GM18517 (cell line): ENCODE results near the gene CARS2.
"Not testable (repeated sequence)": the region's sequence is repeated elsewhere in the genome, so short reads cannot be mapped to it uniquely, and the experiment has no call there.

Source experiments
- ATAC-seq: cut with Tn5 transposase; IDR thresholded peaks from one replicate; pipeline ENCODE4 v1.9.1; 2021; ENCODE audit warnings: mild to moderate bottlenecking, moderate library complexity; ENCODE audit not compliant: unreplicated experiment

CARS2 gene

DNA sequence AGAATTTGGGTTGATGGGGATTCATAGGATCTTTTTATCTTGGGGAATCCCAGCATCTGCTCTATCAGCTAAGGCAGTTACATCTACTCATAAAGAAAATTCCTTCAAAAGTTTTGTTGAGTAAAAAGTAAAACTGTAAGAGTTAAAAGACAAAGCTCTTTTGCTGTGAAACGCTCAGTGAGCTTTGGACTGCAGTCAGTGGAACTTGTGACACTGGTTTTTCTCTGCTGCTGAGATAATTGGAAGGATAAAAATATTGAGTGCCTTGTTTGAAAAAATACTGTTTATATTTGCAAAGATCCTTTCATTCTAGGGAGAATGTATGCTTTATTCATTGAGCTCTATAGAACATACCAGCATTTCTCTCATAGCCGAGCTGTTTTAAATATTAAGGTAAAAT is 85.3 kb downstream of the CARS2 start:
- ATAC-seq = no peak

DNA sequence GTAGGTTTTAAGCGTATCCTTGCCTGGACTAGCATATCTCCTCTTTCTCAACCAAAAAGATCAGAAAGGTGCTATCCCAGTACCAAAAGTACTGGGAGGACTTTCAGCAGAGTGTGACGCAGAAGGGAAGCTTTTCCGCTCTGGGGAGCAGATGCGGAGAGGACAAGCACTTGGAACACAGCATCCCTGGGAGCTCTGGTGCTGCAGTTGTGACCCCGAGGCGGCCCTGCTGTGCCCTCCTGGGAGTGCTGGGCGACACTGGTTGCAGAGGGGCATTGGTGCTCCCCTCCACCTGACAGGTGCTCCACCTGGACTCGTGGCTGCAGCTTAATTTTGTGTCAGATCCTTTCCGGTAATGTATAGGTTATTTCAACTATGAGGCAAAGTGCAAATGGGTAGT is 87.1 kb downstream of the CARS2 start:
- ATAC-seq = no peak

DNA sequence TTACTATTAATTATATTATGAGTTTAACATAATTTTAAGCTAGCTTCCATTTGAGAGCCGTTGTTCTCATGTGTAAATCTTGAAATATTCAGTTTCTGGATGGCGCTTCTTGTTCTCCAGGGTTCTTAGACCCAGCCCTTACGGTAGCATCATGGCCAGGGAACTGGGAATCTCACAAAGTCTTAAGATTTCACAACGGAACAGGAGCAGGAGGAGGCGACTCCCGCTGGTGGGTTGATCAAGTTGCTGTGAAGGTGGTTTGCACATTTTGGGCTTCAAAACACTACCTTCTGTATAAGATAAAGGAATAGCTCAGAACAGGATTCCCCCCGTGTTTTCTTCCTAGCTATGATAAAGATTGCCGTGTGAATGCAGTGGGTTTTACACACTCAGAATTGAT is 87.7 kb downstream of the CARS2 start:
- ATAC-seq = no peak

DNA sequence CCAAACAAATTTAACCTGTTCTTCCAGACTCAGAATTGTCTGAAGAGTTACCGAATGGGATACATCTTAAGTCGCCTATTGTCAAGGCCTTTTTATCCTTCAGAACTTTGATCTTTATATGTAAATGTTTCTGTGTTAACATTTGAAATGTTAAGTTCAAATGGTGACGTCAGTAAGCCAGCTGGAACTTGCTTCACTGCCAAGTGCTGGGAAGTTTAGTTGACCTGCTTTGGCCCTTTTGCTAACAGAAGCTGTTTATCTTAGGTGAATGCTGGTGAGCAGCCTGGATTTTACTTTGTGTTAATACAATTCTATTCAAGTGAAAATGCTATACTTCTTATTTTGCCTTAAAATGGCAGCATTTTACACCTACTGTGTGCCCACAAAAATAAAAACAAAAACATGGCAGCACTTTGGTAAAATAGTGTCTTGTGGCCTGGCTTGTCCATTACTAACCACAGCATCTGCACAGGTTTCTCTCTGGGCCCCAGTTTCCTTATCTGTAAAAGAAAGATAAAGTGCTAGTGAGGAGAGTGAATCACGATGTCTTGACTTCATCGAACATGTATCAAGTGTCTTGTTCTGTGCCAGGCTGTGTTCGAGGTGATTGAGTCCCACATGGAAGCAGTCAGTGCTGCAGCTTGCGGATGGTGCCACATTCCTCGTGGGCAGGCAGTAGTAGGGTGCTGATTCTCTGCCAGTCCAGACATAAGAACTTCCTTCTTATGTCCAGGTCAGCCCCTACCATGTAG is 88.4 kb downstream of the CARS2 start:
- no peak for ATAC-seq

DNA sequence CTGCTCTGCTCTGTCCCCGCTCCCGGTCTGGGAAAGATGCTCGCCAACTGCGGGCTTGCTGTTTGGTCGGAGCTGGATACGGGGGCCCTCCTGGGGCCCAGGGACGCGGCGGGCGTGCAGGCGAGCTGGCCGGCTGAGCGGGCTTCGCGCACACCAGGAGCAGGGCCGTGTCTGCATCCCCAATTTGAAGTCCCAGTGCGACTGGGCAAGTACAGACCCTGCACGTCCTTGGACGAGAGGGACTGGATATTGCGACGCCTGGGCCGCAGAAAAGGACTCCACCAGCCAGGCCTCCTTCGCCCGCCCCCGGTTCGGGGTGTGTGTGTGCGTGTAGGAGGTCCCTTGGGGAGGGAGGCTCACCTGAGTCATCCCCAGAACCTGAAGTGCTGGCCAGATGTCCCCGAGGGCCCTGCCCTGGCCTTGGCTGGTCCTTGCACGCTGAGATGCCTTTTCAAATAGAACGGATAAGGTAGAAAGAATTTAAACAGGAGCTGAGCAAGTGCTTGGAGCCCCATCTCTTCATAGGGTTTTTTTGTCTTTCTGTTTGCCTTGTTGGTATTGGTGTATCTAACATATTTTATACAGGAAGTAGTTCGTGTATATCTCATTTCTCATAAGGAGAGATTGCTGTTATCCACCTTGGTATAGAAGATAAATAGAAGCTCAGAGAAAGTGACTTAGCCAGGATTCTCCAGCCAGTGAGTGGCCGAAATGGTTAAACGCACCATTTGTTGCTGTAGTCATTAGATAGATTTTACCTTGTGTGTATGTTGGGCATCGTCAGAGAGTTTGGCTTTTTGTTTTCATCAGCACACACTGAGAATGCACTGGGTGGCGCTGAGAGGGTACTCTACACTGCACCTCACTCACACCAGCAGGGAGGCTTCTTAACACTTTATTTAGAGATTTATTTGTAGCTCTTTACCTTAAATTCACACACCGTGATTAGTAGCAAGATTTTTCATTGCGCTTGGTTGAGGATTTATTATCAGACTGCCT is 89.5 kb downstream of the CARS2 start:
- ATAC-seq = peak; percentile 32

DNA sequence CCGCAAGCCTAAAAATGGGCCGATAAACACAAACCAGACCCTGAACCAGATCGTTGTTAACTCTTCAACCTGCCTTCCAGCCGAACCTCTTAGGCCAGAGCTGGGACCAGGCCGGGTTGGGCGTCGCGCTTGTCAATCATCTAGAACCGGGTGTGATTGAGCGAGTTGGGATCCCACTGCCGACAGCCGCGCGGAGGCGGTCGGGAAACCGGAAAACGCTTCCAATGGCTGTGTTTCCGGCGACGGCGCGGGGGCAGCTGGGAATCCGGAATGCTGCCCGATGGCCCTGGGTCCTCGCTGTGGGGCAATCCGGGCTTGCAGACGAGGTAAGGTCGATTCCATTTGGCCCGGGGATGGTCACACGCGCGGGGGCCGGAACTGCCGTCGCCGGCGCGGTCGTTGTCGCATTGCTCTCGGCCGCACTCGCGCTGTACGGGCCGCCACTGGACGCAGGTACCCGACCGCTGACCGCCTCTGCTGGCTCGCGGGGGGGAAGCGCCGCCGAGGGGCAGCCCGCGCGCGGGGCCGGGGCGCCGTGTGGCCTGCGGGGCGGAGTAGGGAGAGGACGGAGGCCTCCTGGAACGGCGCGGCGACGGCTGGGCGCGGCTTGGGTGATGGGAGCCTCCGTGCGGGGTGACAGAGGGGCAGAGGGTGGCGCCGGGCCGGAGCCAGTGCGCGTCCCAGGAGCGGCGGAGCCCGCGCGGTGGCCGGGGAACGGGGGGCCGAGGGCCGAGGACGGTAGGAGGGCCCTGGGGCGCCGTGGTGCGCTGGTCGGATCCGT is 90.4 kb downstream of the CARS2 start, which contains the start of gene NAXD:
Gene NAXD (plus strand): TSS at position 224 of the 781 bp plus-strand sequence. CDS start 57 bp downstream, at position 281.
- peak; percentile 70 for ATAC-seq

DNA sequence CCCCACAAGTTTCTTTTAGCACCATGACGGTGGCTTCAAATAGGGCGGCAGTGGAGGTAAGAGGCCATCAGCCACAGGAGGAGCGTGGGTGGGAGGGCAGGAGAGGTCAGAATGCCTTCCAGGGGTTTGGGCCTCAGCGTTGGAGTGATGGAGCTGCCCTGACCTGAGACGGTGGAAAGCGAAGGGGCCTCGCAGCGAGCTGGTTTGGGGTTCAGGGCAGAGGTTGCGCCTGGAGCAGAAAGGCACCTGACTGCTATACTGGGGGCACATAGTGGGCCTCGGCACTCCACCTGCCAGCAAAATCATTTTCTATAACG is 91.0 kb downstream of the CARS2 start:
- ATAC-seq = no peak

DNA sequence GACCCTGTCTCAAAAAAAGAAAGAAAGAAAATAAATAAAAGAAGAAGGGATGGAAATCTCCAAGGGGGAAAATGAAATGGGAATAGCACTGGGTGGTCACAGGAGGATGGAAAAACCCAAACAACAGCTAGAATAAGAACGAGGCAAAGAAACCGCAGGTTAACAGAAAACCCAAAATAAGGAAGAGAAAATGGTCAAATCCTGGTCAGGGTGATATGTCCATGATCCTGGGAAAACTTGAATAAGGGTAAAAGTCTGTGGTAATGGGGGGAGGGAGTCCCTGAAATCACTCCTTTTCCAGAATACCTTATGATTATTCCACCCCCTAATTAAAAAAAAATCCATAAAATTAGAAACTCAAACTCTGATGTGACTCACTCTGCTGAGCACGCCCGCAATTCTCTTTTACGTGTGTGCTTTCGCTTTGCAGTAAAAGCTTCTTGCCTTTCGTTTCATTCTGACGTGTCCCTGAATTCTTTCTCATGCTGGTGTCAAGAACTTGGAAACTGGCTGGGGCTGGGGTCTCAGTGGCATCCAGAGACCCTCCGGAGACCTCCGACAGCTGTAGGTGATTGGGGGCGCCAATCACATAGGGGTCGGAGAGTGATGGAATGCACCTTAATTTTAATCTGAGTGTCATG is 94.8 kb downstream of the CARS2 start:
- peak; percentile 58 for ATAC-seq

DNA sequence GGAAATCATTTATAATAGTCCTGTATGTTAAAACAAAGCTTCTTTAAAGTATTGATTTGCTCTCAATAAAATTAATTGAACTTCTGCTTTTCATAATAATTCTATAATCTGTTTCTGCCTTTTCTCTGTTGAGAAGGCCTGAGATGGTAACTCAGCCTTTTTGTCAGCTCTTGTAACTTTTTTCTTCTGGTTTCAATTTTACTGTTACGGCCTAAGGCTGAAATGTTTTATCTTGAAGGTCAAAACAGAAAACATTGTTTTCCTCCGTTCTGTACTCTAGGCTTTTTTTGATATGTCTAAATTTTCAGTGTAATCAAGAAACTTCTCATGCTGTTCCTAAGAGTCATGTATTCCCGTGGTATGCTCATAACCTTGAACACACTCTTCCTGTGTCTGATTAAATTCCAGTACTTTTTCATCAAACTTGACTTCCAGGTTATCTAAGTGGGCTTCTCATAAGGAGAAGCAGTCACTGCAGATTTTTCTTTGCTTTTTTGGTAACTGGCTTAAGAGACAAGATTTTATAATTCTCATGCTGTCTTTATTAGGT is 98.2 kb downstream of the CARS2 start:
- ATAC-seq = no peak

DNA sequence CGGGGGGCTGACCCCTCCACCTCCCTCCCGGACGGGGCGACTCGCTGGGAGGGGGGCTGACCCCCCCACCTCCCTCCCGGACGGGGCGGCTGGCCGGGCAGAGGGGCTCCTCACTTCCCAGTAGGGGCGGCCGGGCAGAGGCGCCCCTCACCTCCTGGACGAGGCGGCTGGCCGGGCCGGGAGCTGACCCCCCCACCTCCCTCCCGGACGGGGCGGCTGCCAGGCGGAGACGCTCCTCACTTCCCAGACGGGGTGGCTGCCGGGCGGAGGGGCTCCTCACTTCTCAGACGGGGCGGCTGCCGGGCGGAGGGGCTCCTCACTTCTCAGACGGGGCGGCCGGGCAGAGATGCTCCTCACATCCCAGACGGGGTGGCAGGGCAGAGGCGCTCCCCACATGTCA is 99.6 kb downstream of the CARS2 start:
- ATAC-seq = not testable (repeated sequence)

DNA sequence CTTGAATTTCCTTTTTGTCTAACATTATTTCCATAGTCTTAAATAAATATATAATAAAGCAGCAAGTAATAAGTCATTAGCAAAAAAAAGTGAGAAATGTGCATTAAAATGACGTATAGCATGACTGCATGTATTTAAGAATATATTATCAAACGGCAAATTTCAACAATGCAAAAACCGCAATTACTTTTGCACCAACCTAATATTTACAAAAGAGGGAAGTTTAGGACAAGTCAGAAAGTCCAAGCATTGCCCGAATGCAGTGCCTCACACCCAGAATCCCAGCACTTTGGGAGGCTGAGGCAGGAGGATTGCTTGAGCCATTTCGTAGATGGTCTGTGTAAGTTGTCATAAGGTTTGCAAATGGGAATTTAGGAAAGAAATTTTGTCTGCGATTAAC is 100.8 kb downstream of the CARS2 start:
- ATAC-seq = no peak

DNA sequence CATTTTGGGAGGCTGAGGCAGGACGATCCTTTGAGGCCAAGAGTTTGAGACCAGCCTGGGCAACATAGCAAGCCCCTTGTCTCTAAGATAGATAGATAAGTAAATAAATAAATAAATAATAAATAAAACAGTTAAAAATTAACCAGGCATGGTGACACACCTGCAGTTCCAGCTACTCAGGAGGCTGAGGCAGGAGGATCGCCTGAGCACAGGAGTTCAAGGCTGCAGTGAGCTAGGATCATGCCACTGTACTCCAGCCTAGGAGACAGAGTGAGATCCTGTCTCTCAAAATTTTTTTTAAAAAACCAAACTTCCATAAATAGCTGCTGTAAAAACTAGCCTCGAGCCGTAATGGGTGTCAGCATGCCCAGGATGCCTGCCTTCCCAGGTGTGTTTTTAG is 104.9 kb downstream of the CARS2 start:
- ATAC-seq = no peak

DNA sequence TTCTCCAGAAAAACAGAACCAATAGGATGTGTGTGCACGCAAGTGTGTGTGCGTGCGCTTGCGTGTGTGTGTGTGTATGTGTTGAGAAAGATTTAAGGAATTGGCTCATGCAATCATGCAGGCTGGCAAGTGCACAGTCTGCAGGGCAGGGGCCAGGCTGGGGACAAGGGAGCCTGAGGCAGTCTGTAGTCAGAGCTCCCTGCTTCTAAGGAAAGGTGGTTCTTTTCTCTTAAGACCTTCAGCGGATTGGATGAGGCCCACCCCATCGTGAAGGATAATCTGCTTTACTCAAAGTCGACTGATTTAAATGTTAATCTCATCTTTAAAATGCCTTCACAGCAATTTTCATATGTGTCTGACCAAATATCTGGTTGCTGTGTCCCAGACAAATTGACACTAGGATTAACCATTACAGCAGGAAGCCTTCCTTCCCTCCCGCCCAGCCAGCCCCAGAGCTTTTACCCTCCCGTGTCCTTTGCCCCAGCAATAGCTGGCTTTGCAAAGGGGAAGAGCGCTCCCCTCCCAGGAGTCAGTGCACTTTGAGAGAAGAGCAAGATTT is 105.6 kb downstream of the CARS2 start:
- ATAC-seq = no peak

DNA sequence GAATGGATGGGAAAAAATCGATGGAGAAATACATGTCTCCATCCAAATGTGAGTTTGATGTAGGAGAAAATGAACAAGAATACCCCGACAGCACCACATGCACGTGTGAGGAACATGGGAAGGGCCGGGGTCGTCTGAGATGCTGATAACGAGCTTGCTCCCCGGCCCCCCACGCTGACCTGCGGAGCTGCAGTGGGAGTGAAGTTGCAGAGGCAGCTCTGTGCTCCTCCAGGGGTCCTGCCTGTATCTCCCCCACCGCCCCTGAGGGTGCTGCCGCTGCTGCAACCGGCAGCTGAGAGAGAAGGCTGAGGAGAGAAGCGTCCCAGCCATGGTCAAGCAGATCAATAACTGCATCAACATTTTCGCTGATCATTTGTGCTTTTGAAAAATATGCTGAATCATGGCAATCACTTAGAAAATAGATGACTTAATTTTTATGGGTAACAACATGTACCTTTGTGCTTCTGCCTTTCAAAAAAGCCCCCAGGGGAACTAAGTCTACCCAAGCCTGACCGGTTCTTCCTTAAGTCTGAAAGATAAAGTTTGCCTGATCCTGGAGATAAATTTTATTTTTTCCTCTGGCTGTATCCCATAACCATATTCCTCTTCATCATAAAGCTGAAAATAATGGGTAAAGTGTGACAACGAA is 108.8 kb downstream of the CARS2 start:
- ATAC-seq = no peak

DNA sequence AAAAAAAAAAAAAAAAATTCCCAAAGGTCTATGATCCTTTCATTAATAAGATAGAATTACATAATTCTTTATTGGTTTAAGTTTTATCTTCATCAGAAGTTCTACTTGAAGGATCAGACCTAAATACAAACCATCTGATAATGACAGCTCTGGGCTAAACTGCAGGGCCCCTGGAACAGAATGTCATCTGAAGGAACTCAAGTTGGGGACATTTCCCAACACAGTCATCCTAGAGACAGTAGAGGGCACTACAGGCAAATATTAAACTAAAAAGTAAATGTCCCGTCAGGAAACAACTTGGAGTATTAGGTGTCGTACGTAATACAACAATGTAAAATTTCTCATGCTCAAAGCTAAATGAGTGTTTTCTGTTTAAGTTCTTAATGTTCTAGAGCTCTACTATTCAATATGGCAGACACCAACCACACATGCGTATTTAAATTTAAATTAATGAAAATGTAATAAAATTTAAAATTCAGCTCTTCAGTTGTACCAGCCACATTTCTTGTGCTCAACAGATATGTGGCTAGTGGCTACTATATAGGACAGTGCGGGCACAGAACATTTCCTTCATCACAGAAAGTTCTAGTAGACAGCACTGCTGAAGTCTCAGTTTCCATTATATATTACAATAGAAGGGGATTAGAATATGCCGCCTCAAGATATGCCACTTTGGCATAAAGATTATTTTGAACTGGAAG is 112.3 kb downstream of the CARS2 start:
- ATAC-seq = peak; percentile 78

DNA sequence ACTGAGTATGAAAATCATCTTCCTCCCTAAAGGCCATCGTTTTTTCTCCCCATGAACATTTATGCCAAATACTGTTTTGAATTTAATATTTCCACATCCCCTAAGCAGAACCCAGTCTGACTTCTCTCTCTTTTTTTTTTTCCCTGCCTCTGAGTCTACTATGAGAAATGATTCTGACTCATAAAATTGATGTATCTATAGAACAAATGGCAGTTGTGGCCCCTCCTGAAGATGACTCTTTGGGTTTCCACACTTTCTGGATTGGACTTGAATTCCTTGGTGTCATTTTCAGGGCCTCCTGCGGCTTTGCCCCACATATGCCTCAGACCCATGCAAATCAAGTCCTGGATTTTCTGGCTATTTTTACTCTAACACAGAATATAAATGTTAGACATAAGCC is 113.3 kb downstream of the CARS2 start:
- no peak for ATAC-seq
